ENCODE measurements around the gene HYOU1.

GRCh38 chr11:119051440-119052162 is 5.4 kb downstream of the HYOU1 start:
- TF ChIP-seq CTCF (IDR thresholded peaks at IDR 0.05): no peak
- no peak for TF ChIP-seq POLR2A (IDR thresholded peaks at IDR 0.05)

Data from uterus (tissue), 2 donors.